GM23248 (cell line): ENCODE measurements around the gene C20orf144. TPM values are rescaled to one million over a fixed set of nuclear protein-coding genes. Genes with fewer than 3 reads are reported as not detected.

Experiments
- DNase-seq: peaks from one replicate; pipeline ENCODE4 v3.0.0-alpha.2; 2015
- H2AFZ ChIP-seq: fragments of 200-600 bp; sonication (generic); 2 replicates; pipeline ENCODE4 v1.6.1; 2016; ENCODE audit warnings: antibody characterized with exemption
- H3F3A ChIP-seq: fragments of 200-600 bp; sonication (generic); 2 replicates; pipeline ENCODE4 v1.6.1; 2016; ENCODE audit warnings: mild to moderate bottlenecking, antibody characterized with exemption, mixed run types; ENCODE audit not compliant: insufficient read depth
- H3K27ac ChIP-seq: fragments of 200-600 bp; sonication (generic); 2 replicates; pipeline ENCODE4 v1.5.1; 2016; ENCODE audit warnings: mild to moderate bottlenecking
- H3K27me3 ChIP-seq: fragments of 200-600 bp; sonication (generic); replicated peaks from 2 replicates; pipeline ENCODE4 v1.6.1; 2016; ENCODE audit warnings: mild to moderate bottlenecking; ENCODE audit not compliant: insufficient read depth
- H3K36me3 ChIP-seq: fragments of 200-600 bp; sonication (generic); 2 replicates; pipeline ENCODE4 v1.6.1; 2016; ENCODE audit warnings: low read depth, mild to moderate bottlenecking
- H3K4me1 ChIP-seq: fragments of 200-600 bp; sonication (generic); 2 replicates; pipeline ENCODE4 v1.6.1; 2016; ENCODE audit warnings: mild to moderate bottlenecking; ENCODE audit not compliant: insufficient read depth
- H3K4me2 ChIP-seq: fragments of 200-600 bp; sonication (generic); one replicate; pipeline ENCODE4 v1.6.1; 2016; ENCODE audit warnings: mild to moderate bottlenecking; ENCODE audit not compliant: unreplicated experiment
- H3K4me3 ChIP-seq: fragments of 200-600 bp; sonication (generic); 2 replicates; pipeline ENCODE4 v1.5.1; 2016; ENCODE audit warnings: mild to moderate bottlenecking
- H3K79me2 ChIP-seq: fragments of 200-600 bp; sonication (generic); 2 replicates; pipeline ENCODE4 v1.6.1; 2016; ENCODE audit warnings: mild to moderate bottlenecking; ENCODE audit not compliant: insufficient read depth
- H3K9ac ChIP-seq: fragments of 200-600 bp; sonication (generic); 2 replicates; pipeline ENCODE4 v1.6.1; 2016; ENCODE audit warnings: mild to moderate bottlenecking
- H3K9me2 ChIP-seq: fragments of 200-600 bp; sonication (generic); 2 replicates; pipeline ENCODE4 v1.6.1; 2016; ENCODE audit warnings: mixed run types, mild to moderate bottlenecking, moderate library complexity; ENCODE audit not compliant: insufficient read depth
- H3K9me3 ChIP-seq: fragments of 200-600 bp; sonication (generic); one replicate; pipeline ENCODE4 v1.6.1; 2017; ENCODE audit warnings: low read depth
- H4K20me1 ChIP-seq: fragments of 200-600 bp; sonication (generic); 2 replicates; pipeline ENCODE4 v1.6.0; 2016; ENCODE audit not compliant: insufficient read depth
- EZH2 ChIP-seq: fragments of 200-600 bp; sonication (generic); IDR thresholded peaks from 2 replicates; pipeline ENCODE4 v1.6.1; 2018; ENCODE audit warnings: antibody characterized with exemption, mild to moderate bottlenecking; ENCODE audit not compliant: insufficient read depth, poor library complexity, severe bottlenecking
- EZH2phosphoT487 ChIP-seq: fragments of 200-600 bp; sonication (generic); IDR thresholded peaks from 2 replicates; pipeline ENCODE4 v1.6.1; 2018; ENCODE audit warnings: antibody characterized with exemption, moderate library complexity, mild to moderate bottlenecking, low read depth; ENCODE audit not compliant: insufficient read depth
- WGBS, 2 experiments: methylation state at CpG; one replicate each; pipeline ENCODE4 v1.1.6; 2015 to 2017; ENCODE audit warnings: low lambda C conversion rate in 2 of 2, low coverage in 1 of 2; ENCODE audit errors: missing lambda C conversion rate in 2 of 2; 5-methylcytosine and 5-hydroxymethylcytosine counted together
- in situ Hi-C: fragments of 300-500 bp; cut with MboI; formaldehyde crosslinking; loops from 2 replicates; pipeline ENCODE4 v1.15.0; 2020
- polyA plus RNA-seq: library from polyadenylated mRNA; unstranded; fragments of >200 nt; fragmentation: Nextera tagmentation; extraction: Ambion mirVana; gene quantifications from 2 replicates; pipeline ENCODE4 v1.2.1, GENCODE V29; 2016
- total RNA-seq: library from RNA; depleted of rRNA; stranded (reverse); fragments of >200 nt; shearing (Covaris generic); gene quantifications from 2 replicates; pipeline ENCODE4 v1.2.3, GENCODE V29; 2014

The C20orf144 gene
- total and polyA plus RNA-seq, 2 experiments from 2014 or later = 0.25 TPM; not detected in 1

DNA sequence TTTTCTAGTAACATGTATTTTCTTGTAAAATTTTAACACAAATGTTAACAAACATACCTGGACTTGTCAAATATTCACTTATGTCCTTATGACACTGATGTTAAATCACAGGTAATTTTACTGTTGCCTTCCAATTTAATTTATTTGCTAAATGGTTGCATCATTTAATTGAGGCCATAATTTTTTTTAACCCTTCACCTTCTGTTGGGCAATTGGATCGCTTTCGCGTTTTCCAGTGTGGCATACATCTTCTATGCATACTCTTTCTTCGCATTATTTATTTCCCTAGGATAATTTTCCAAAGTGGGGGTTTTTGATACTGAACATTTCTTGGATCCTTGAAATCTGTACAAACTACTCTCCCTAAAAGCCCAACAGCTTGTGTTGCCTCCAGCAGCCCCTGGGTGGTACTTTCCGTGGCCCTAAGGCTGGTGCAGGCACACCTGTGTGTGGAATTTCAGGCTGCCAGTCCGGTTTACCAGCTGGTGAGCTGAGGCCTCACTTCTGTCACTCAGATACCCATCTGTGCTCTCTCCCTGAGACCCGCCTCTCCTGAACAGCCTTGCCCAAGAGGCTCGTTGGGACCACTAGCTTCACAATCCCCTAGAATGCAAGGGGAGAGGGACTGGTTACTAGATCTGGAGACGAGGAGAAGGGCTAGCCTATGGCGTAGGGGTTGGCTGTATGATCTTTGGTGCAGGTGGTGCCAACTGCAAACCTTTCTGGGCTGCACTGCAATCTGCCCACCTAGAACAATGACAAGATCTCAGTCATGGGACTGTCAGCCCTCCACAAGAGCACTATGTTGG is 11.2 kb upstream of the C20orf144 start:
- H3K79me2 ChIP-seq = no peaks in the 10 kb centered on the region
- in situ Hi-C loops = loop anchor here (10.0 kb wide), 1 partner anchor 186 kb away; no protein-coding TSS in a partner anchor
- no peaks in the 10 kb centered on the region for H3K9me2 ChIP-seq
- H3K27ac ChIP-seq = no peak overlapping the region
- no peak overlapping the region for H3K9ac ChIP-seq
- no peaks in the 10 kb centered on the region for H3K27me3 ChIP-seq
- H3F3A ChIP-seq = peaks cover 15% of the 10 kb centered on the region; the same call in 1 of the 2 replicates
- H3K9me3 ChIP-seq = no peaks in the 10 kb centered on the region
- DNase-seq = no peak
- 77 to 78% methylated on average over 10 of the region's 10 CpGs for WGBS, 2 experiments
- peaks cover 18% of the 10 kb centered on the region for H3K4me1 ChIP-seq
- H4K20me1 ChIP-seq = no peaks in the 10 kb centered on the region
- TF ChIP-seq EZH2 (no peak), EZH2phosphoT487 (no peak)
- no peak overlapping the region for H3K4me3 ChIP-seq
- no peak overlapping the region for H3K4me2 ChIP-seq
- H3K36me3 ChIP-seq = no peaks in the 10 kb centered on the region
- H2AFZ ChIP-seq = no peak overlapping the region

DNA sequence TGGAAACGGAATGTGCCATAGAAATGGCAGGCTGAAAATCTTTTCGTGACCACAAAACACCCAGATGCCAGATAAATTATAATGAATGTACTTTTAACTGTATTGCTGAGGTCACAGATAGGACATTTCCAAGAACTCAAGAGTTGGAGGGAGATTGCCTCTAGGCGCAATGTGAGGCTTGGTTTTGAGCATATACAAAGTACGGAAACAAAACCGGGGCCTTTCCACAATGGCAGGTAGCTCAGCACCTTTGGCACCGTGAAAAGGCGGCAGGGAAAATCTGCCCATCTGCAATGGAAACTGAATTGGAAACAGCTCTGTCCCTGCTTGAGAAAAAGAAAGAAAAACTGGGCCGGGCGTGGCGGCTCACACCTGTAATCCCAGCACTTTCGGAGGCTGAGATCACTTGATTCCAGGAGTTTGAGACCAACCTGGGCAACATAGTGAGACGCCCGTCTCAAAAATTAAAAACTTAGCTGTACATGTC is 10.5 kb upstream of the C20orf144 start:
- Histone ChIP-seq H3K4me1 (peaks cover 18% of the 10 kb centered on the region), H3K9ac (no peak overlapping the region), H3K4me2 (no peak overlapping the region), H2AFZ (no peak overlapping the region), H3F3A (peaks cover 15% of the 10 kb centered on the region; the same call in 1 of the 2 replicates), H3K4me3 (no peak overlapping the region), H3K9me3 (no peaks in the 10 kb centered on the region), H4K20me1 (no peaks in the 10 kb centered on the region), H3K79me2 (no peaks in the 10 kb centered on the region), H3K27ac (no peak overlapping the region), H3K27me3 (no peaks in the 10 kb centered on the region), H3K36me3 (no peaks in the 10 kb centered on the region), H3K9me2 (no peaks in the 10 kb centered on the region)
- no peak for TF ChIP-seq EZH2phosphoT487
- in situ Hi-C loops = loop anchor here (10.0 kb wide), 1 partner anchor 187 kb away; no protein-coding TSS in a partner anchor
- WGBS, 2 experiments = 72 to 74% methylated on average over 13 of the region's 13 CpGs
- no peak for DNase-seq

DNA sequence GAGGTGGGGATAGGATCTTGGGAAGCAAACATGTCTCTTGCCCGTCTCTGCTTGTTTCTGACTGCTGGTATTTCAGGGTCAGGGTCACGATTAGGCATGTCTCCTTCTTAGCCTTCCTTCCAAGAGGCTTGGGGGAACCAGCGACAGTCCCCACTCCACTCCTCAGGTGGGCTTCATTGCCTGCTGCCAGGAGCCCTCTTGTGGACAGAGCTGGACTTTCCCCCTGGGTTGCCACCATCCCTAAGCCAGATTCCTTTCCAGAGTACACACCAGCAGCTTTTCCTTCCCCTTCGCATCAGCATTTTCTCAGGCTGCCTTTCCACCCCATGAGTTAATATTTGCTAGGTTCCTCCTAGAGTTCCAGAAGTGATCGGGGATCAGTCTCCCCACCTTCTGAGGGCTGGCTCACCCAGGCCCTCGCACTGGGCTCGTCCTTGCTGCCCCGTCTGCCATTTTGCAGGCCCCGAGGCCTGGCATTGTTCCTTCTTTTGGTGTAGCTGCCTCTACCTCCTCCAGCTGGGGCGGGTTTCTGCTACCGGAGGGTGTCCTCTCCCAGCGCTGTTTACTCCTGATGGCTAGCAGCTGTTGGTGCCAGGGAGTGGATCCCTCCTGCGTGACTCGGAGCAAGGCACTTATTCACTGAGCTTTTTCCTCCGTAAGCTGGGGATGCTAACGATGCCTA is 8.8 kb upstream of the C20orf144 start:
- Histone ChIP-seq H3K9me3 (no peaks in the 10 kb centered on the region), H3K27ac (no peak overlapping the region), H4K20me1 (no peaks in the 10 kb centered on the region), H3K4me3 (peak overlapping the region; percentile 60), H3F3A (no peaks in the 10 kb centered on the region), H3K4me2 (peak overlapping the region; percentile 70), H2AFZ (peak overlapping the region; percentile 79), H3K27me3 (no peaks in the 10 kb centered on the region), H3K36me3 (no peaks in the 10 kb centered on the region), H3K9ac (peak overlapping the region; percentile 58), H3K9me2 (no peaks in the 10 kb centered on the region), H3K4me1 (peaks cover 7% of the 10 kb centered on the region), H3K79me2 (no peaks in the 10 kb centered on the region)
- TF ChIP-seq EZH2phosphoT487 (no peak), EZH2 (no peak)
- 6 to 7% methylated on average over 16 of the region's 16 CpGs for WGBS, 2 experiments
- DNase-seq = peak; percentile 78
- in situ Hi-C loops = loop anchor here (10.0 kb wide), 1 partner anchor 189 kb away; no protein-coding TSS in a partner anchor

DNA sequence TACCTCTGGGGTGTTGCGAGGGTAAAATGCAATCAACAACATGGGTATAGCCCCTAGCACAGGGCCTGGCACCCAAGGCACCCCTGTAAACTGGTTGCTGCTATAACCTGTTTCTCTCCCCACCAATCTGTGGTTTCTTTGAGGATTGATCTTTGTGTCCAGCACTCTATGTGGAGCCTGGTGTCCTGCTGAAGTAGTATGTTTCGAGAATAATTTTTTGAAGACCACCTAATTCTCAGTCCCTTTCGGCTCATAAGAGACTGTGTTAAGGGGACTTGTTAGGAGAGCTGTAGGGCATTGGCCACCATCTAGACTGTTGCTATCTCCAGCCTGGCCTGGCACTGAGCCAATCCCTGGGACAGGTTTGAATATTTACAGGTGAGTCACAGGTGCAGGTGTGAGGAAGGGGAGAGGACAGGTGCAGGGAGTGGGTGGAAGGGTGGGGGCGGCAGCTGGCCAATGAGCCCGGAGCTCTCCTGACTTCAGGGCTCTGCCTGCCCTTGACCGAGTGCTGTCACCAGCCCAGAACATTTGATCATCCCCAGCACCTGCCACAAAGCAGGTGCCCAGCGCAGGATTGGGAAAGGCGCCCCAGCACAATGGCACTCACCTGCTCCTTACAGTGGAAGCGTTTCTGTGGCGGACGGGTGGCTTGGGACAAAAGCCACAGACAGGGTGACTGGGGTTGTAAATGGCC is 8.1 kb upstream of the C20orf144 start:
- Histone ChIP-seq H3K4me1 (no peaks in the 10 kb centered on the region; the same call in 1 of the 2 replicates), H3K9me3 (no peaks in the 10 kb centered on the region), H3K27me3 (no peaks in the 10 kb centered on the region), H3K4me2 (peak overlapping the region; percentile 70), H3K9me2 (no peaks in the 10 kb centered on the region), H3K79me2 (no peaks in the 10 kb centered on the region), H3K9ac (peak overlapping the region; percentile 58), H2AFZ (peak overlapping the region; percentile 79; the same call in 1 of the 2 replicates), H3K4me3 (peak overlapping the region; percentile 60; the same call in 1 of the 2 replicates), H4K20me1 (no peaks in the 10 kb centered on the region), H3K36me3 (no peaks in the 10 kb centered on the region), H3F3A (no peaks in the 10 kb centered on the region), H3K27ac (no peak overlapping the region)
- TF ChIP-seq EZH2 (no peak), EZH2phosphoT487 (no peak)
- 78 to 82% methylated on average over 11 of the region's 11 CpGs for WGBS, 2 experiments
- no peak for DNase-seq
- in situ Hi-C loops = loop anchor here (10.0 kb wide), 1 partner anchor 189 kb away; no protein-coding TSS in a partner anchor
